GM18951 (cell line): ENCODE data around the gene P4HA1.
"Not testable (repeated sequence)": the region's sequence is repeated elsewhere in the genome, so short reads cannot be mapped to it uniquely, and the experiment has no call there.

ENCODE experiments used
- POLR2A ChIP-seq: IDR thresholded peaks from 4 replicates; pipeline ENCODE4 v1.6.1; 2011; ENCODE audit warnings: mild to moderate bottlenecking; ENCODE audit not compliant: insufficient read length, insufficient read depth; ENCODE audit errors: extremely low read depth
- in situ Hi-C: fragments of 300-500 bp; cut with MboI; formaldehyde crosslinking; loops from one replicate; pipeline ENCODE4 v1.12.0; 2022; ENCODE audit warnings: low sequenced_read_pairs, mixed read lengths, inconsistent platforms; ENCODE audit not compliant: unreplicated experiment

Gene P4HA1

DNA sequence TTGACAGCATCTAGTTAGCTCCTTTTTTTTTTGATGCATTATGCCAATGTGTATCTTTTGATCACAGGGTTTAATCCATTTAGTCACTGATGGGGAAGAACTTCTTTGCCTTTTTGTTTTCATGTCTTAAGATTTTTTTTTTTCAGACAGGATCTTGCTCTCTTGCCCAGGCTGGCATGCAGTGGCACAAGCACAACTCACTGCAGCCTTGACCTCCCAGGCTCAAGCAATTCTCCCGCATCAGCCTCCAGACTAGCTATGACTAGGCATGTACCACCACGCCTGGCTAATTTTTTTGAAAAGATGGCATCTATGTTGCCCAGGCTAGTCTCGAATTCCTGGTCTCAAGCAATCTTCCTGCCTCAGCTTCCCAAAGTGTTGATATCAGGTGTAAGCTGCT, 95.7 kb downstream of the P4HA1 start:
- no peak for TF ChIP-seq POLR2A
- in situ Hi-C loops: no loop called here

DNA sequence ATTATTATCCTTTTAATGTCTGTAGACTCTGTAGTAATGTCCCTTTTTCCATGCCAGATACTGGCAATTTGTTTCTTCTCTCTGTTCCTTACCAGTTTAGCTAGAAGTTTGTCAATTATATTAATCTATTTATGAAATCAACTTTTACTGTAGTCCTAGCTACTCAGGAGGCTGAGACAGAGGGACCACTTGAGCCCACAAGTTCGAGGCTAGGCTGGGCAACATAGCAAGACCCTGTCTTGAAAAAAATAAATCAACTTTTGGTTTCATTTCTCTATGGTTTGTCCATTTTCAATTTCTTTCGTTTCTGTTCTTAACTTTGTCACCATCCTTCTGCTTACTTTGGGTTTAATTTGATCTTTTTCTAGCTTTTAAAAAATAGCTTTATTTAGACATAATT, 99.6 kb downstream of the P4HA1 start:
- in situ Hi-C loops: no loop called here

DNA sequence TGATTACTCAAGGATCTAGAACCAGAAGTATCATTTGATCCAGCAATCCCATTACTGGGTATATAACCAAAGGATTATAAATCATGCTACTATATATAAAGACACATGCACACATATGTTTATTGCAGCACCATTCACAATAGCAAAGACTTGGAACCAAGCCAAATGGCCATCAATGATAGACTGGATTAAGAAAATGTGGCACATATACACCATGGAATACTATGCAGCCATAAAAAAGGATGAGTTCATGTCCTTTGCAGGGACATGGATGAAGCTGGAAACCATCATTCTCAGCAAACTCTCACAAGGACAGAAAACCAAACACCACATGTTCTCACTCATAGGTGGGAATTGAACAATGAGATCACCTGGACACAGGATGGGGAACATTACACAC, 101.2 kb downstream of the P4HA1 start:
- in situ Hi-C loops: not testable (repeated sequence)

More for the DNA sequence above, 99.6 kb downstream of the P4HA1 start:
- TF ChIP-seq POLR2A: no peak

DNA sequence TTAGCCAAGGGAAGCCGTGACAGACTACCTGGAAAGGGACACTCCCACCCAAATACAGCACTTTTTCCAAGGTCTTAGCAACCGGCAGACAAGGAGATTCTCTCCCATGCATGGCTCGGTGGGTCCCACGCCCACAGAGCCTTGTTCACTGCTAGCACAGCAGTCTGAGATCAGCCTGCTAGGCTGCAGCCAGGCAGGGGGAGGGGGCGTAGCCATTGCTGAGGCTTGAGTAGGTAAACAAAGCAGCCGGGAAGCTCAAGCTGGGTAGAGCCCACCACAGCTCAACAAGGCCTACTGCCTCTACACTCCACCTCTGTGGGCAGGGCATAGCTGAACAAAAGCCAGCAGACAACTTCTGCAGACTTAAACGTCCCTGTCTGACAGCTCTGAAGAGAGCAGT, 106.9 kb downstream of the P4HA1 start:
- in situ Hi-C loops: not testable (repeated sequence)

DNA sequence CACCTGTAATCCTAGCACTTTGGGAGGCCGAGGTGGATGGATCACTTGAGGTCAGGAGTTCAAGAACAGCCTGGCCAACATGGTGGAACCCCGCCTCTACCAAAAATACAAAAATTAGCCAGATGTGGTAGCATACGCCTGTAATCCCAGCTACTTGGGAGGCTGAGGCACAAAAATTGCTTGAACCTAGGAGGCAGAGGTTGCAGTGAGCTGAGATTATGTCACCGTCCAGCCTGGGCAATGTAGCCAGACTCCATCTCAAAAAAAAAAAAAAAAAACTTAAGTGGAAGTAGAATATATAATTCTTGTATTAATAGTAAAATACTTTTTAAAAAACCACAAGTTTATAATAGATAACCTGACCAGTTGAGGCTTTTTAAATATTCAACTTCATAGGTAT, 112.0 kb downstream of the P4HA1 start:
- in situ Hi-C loops: not testable (repeated sequence)

DNA sequence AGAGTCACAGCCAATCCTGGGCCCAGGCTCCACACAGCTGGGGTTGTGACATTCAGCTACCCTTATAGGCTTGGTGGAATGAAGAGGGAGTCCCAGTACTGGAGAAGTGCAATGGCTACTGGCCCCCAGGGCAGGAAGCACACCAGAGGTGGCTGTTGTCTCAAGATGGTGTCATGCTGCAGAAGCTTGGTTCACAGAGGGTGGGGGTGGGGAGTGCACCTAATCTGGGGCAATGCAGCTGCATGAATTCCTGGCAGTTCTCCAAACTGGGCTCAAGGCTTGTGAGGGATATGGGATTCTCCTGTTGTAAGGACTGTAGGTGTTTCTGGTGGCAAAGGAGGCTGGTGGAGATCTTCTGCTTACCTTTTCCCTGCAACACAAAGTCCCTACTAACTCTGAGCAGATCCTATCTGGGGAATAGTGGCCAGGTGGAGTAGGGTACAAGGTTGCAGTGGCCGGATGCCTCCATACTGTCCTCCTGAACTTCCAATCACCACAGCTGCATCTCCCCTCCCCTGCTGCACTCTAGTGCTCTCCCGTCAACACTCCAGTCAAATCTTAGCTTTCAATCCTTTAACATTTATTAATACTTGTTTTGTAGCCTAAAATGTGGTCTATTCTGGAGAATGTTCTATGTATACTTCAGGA, 114.7 kb downstream of the P4HA1 start:
- in situ Hi-C loops: no loop called here
- no peak for TF ChIP-seq POLR2A

DNA sequence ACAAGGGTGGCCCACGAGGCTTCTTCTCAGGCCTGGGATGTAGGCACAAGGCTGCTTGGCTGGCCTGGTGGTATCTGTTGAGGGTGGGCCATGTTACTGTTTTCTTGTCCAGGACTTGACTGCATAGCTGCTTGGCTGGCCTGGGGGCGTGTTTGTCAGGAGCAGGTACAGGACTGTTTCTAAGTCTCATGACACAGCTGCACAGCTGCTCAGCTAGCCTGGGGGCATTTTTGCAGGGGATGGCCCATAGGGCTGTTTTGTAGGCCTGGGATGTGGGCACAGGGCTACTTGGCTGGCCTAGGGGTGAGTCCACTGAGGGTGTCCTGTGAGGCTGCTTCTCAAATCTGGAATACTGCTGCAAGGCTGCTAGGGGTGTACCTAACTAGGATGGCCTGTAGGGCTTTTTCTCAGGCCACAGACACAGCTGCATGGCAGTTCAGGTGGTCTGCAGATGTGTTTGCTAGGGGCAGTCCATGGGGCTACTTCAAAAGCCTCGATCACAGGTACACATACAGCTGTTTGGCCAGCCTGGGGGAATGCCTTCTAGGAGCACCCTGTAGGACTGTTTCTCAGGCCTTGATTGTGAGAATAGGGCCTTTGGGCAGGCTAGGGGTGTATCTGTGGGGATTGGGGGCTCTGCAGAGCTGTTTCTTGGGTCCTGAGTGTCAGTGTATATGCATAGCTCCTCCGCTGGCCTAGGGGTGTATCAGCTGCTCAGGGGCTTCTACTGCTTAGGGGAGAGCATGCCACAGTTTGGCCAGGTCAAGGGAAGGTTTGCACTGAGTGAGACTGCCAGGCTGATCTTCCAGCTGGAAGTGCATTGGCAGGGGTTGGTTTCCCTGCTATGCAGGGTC, 115.4 kb downstream of the P4HA1 start:
- in situ Hi-C loops: no loop called here
- no peak for TF ChIP-seq POLR2A

DNA sequence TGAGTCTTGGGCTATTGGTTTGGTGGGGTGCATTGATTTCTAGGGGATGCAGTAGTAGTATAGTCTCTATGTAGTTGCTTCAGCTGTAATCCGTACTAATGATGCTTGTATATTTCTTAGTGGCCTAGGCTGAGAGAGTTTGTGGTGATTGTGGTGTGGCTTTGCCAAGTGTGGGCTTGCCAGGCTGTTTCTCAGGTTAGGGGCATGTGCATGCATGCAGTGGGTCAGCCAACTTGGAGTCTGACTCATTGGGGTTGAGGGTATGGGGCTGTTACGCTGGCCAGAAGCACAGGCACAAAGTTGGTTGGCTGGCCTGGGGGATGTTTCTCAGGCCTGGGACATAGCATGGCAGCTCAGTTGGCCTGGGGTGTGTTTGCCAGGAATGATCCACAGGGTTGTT, 116.3 kb downstream of the P4HA1 start:
- TF ChIP-seq POLR2A: no peak
- in situ Hi-C loops: no loop called here

DNA sequence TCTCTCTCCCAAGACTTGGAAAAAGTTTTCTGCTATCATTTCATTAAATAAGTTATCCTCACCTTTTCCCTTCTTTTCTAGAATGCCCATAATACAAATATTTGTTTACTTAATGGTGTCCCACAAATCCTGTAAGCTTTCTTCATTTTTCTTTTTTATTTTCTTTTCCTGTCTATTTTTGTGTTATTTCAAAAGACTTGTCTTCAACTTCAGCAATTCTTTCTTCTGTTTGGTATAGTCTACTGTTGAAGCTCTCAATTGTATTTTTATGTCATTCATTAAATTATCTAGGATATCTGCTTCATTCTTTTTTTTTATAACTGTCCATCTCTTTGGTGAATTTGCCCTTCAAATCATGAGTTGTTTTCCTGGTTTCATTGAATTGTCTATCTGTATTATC, 117.0 kb downstream of the P4HA1 start:
- in situ Hi-C loops: no loop called here
- no peak for TF ChIP-seq POLR2A

DNA sequence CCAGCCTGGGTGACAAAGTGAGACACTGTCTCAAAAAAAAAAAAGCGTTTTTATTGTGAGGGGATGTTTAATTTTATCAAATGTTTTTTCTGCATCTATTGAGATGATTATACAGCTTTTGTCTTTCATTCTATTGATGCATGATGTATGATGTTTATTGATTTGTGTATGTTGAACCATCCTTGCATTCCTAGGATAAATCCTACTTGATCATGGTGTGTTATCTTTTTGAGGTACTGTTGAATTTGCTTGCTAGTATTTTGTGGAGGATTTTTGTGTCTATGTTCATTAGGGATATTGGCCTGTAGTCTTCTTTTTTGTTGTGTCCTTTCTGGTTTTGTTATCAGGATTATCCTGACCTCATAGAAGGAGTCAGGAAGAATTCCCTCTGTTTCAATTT, 119.8 kb downstream of the P4HA1 start:
- in situ Hi-C loops: no loop called here
- no peak for TF ChIP-seq POLR2A
